ENCODE measurements around the gene ZMIZ1.

Gene ZMIZ1

GRCh38 chr10:79239275-79239779 lies 170.6 kb downstream of the ZMIZ1 start:
- DNase-seq: peak; percentile 57

GRCh38 chr10:79239924-79240581 lies 171.3 kb downstream of the ZMIZ1 start:
- DNase-seq: no peak

- DNase-seq: no peak
Measured at GRCh38 chr10:79241629-79241989, 172.8 kb downstream of the ZMIZ1 start.

GRCh38 chr10:79241990-79242619 lies 173.3 kb downstream of the ZMIZ1 start:
- peak; percentile 83 for DNase-seq

GRCh38 chr10:79242620-79243152 lies 173.9 kb downstream of the ZMIZ1 start:
- DNase-seq: peak; percentile 83

GRCh38 chr10:79243181-79244067 lies 174.7 kb downstream of the ZMIZ1 start:
- peak; percentile 82 for DNase-seq

- peak; percentile 67 for DNase-seq
Measured at GRCh38 chr10:79244068-79244442, 175.3 kb downstream of the ZMIZ1 start.

- DNase-seq: no peak
Measured at GRCh38 chr10:79244841-79245504, 176.2 kb downstream of the ZMIZ1 start.

GRCh38 chr10:79245539-79246208 lies 176.9 kb downstream of the ZMIZ1 start:
- DNase-seq: no peak

GRCh38 chr10:79246209-79246581 lies 177.4 kb downstream of the ZMIZ1 start:
- no peak for DNase-seq

- DNase-seq: no peak
Measured at GRCh38 chr10:79246606-79247275, 178.0 kb downstream of the ZMIZ1 start.

- DNase-seq: no peak
Measured at GRCh38 chr10:79247373-79248137, 178.8 kb downstream of the ZMIZ1 start.

- no peak for DNase-seq
Measured at GRCh38 chr10:79248341-79249185, 179.8 kb downstream of the ZMIZ1 start.

GRCh38 chr10:79249186-79250121 lies 180.7 kb downstream of the ZMIZ1 start:
- no peak for DNase-seq

GRCh38 chr10:79250259-79250658 lies 181.5 kb downstream of the ZMIZ1 start:
- DNase-seq: no peak

- no peak for DNase-seq
Measured at GRCh38 chr10:79252450-79252849, 183.7 kb downstream of the ZMIZ1 start.

GRCh38 chr10:79252971-79253370 lies 184.2 kb downstream of the ZMIZ1 start:
- DNase-seq: no peak

GRCh38 chr10:79253704-79254103 lies 184.9 kb downstream of the ZMIZ1 start:
- DNase-seq: no peak

Data from activated CD8-positive, alpha-beta memory T cell treated with anti-CD3 and anti-CD28 coated beads, Interleukin-2, amount 50 U/mL, for 48 hours (primary cell).